ENCODE measurements around the gene TCF23. TPM values are rescaled to one million over a fixed set of nuclear protein-coding genes. Genes with fewer than 3 reads are reported as not detected.
"Not testable (repeated sequence)": the region's sequence is repeated elsewhere in the genome, so short reads cannot be mapped to it uniquely, and the experiment has no call there.

Gene TCF23
- not detected in 2 replicates for total RNA-seq (2014; rRNA removed; shearing (Covaris generic); ENCODE audit: low replicate concordance)

DNA sequence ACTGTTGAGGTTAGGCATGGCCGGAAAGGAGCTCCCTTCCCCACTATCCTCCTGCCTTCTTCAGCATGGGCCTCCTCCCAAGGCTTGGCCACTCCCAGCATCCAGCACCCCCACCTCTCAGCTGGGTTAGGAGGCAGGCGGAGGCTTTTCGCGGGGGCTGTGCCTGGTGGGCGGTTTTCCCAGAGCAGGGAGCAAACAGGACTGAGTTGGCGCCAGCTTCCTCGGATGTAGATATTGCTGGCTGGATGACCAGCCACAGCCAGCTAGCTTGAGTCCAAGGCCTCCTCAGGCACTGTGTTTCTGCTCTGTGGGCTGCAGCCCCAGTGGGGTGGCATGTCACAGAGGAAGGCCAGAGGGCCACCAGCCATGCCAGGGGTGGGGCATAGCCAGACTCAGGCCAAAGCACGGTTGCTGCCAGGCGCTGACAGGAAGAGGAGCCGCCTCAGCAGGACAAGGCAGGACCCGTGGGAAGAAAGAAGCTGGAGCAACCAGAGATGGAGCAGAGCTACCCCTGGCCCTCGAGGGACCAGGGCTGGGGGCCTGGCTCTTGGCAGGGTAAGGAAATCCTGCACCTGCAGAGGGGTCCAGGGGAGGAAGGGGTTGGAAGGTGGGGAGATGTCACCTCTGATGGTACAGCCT, at the start of gene TCF23:
TCF23 (plus strand) TSS at position 204 of the 639 bp plus-strand sequence; CDS start at position 334, 130 bp downstream.
- H3K27me3 ChIP-seq = no peaks in the 10 kb centered on the region
- no peaks in the 10 kb centered on the region for H3K9me3 ChIP-seq
- no peak for DNase-seq
- H3K4me3 ChIP-seq = no peak within 1 kb of the TSS
- no peaks in the 10 kb centered on the region for H3K36me3 ChIP-seq

DNA sequence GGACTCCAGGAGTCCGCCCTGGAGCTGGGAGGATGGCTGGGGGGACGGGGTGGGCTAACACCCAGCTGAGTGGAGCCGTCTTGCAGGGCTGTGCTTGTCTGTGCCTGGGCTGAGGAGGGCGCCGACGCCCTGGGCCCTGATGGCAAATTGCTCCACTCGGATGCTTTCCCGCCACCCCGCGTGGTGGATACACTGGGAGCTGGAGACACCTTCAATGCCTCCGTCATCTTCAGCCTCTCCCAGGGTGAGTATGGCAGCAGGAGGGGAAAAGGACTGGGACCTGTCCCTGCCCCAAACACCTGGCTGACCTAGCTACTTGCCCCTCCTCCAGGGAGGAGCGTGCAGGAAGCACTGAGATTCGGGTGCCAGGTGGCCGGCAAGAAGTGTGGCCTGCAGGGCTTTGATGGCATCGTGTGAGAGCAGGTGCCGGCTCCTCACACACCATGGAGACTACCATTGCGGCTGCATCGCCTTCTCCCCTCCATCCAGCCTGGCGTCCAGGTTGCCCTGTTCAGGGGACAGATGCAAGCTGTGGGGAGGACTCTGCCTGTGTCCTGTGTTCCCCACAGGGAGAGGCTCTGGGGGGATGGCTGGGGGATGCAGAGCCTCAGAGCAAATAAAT, 49.4 kb upstream of the TCF23 start:
- H3K27me3 ChIP-seq = no peaks in the 10 kb centered on the region
- H3K36me3 ChIP-seq = no peaks in the 10 kb centered on the region
- no peak for DNase-seq
- H3K9me3 ChIP-seq = no peaks in the 10 kb centered on the region
- H3K4me3 ChIP-seq = no peak overlapping the region

- H3K4me3 ChIP-seq = no peak overlapping the region
- H3K9me3 ChIP-seq = no peaks in the 10 kb centered on the region
- H3K27me3 ChIP-seq = no peaks in the 10 kb centered on the region
- no peak for DNase-seq
- H3K36me3 ChIP-seq = no peaks in the 10 kb centered on the region
These were observed 48.8 kb upstream of the TCF23 start for GRCh38 chr2:27100036-27100435.

- H3K36me3 ChIP-seq = no peaks in the 10 kb centered on the region
- H3K27me3 ChIP-seq = no peaks in the 10 kb centered on the region
- H3K9me3 ChIP-seq = no peaks in the 10 kb centered on the region
- no peak overlapping the region for H3K4me3 ChIP-seq
- DNase-seq = no peak
These were observed 46.5 kb upstream of the TCF23 start for GRCh38 chr2:27102329-27102728.

DNA sequence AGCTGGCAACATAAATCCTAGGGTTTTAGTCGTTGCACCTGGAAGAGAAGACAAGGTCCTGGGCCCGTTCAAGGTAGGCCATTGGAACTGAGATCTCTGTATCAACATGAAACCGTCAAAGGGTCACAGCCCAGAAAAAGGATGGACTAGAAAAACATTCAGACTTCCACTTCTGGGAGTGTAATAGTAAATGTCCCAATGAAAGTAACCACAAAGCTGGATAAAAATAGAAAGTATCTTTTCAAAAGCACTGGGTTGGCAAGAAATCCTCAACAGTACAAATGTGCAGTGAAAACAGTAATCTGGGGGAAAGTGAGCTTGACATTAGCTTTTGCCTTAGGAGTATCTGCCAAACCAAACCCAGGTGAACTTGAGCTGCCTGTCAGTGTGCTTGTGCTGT, 42.8 kb upstream of the TCF23 start:
- Histone ChIP-seq H3K36me3 (no peaks in the 10 kb centered on the region), H3K27me3 (no peaks in the 10 kb centered on the region), H3K9me3 (no peaks in the 10 kb centered on the region), H3K4me3 (no peak overlapping the region)
- no peak for DNase-seq

- Histone ChIP-seq H3K27me3 (no peaks in the 10 kb centered on the region), H3K36me3 (no peaks in the 10 kb centered on the region), H3K9me3 (no peaks in the 10 kb centered on the region), H3K4me3 (no peak overlapping the region)
- DNase-seq = no peak
These were observed 40.6 kb upstream of the TCF23 start for GRCh38 chr2:27108221-27108620.

GRCh38 chr2:27109083-27109482, 39.7 kb upstream of the TCF23 start:
- DNase-seq = no peak
- H3K9me3 ChIP-seq = no peaks in the 10 kb centered on the region
- no peaks in the 10 kb centered on the region for H3K27me3 ChIP-seq
- H3K4me3 ChIP-seq = no peak overlapping the region
- H3K36me3 ChIP-seq = no peaks in the 10 kb centered on the region

- not testable (repeated sequence) for DNase-seq, H3K36me3 ChIP-seq, H3K4me3 ChIP-seq, H3K9me3 ChIP-seq, H3K27me3 ChIP-seq
These were observed 38.0 kb upstream of the TCF23 start for GRCh38 chr2:27110603-27111352.

- not testable (repeated sequence) for H3K36me3 ChIP-seq, H3K4me3 ChIP-seq
These were observed 37.3 kb upstream of the TCF23 start for GRCh38 chr2:27111392-27112078.

GRCh38 chr2:27115519-27115918, 33.3 kb upstream of the TCF23 start:
- Histone ChIP-seq H3K4me3 (no peak overlapping the region), H3K27me3 (no peaks in the 10 kb centered on the region), H3K9me3 (no peaks in the 10 kb centered on the region), H3K36me3 (no peaks in the 10 kb centered on the region)
- DNase-seq = no peak

More at GRCh38 chr2:27111392-27112078, 37.3 kb upstream of the TCF23 start:
- DNase-seq, H3K27me3 ChIP-seq, H3K9me3 ChIP-seq: not testable (repeated sequence)

- no peaks in the 10 kb centered on the region for H3K27me3 ChIP-seq
- H3K4me3 ChIP-seq = peak overlapping the region; percentile 56
- no peaks in the 10 kb centered on the region for H3K36me3 ChIP-seq
- no peaks in the 10 kb centered on the region for H3K9me3 ChIP-seq
- DNase-seq = no peak
These were observed 30.7 kb upstream of the TCF23 start for GRCh38 chr2:27117995-27118524.

- H3K4me3 ChIP-seq = peak within 1 kb of the TSS; percentile 56
- no peaks in the 10 kb centered on the region for H3K27me3 ChIP-seq
- DNase-seq = peak; percentile 57
- no peaks in the 10 kb centered on the region for H3K9me3 ChIP-seq
- H3K36me3 ChIP-seq = no peaks in the 10 kb centered on the region
These were observed 30.1 kb upstream of the TCF23 start, which contains the start of gene CGREF1 for GRCh38 chr2:27118525-27119329. Gene CGREF1 (minus strand): TSS chr2:27119128. CDS start chr2:27104366, 14,762 bp downstream.

- DNase-seq, H3K27me3 ChIP-seq: not testable (repeated sequence)
- H3K4me3 ChIP-seq = peak overlapping the region; percentile 40
These were observed 29.5 kb upstream of the TCF23 start for GRCh38 chr2:27119330-27119670.

GRCh38 chr2:27121906-27122305, 26.9 kb upstream of the TCF23 start:
- Histone ChIP-seq H3K27me3 (no peaks in the 10 kb centered on the region), H3K36me3 (no peaks in the 10 kb centered on the region), H3K4me3 (no peak overlapping the region), H3K9me3 (no peaks in the 10 kb centered on the region)
- no peak for DNase-seq

More at GRCh38 chr2:27119330-27119670, 29.5 kb upstream of the TCF23 start:
- not testable (repeated sequence) for H3K9me3 ChIP-seq, H3K36me3 ChIP-seq

DNA sequence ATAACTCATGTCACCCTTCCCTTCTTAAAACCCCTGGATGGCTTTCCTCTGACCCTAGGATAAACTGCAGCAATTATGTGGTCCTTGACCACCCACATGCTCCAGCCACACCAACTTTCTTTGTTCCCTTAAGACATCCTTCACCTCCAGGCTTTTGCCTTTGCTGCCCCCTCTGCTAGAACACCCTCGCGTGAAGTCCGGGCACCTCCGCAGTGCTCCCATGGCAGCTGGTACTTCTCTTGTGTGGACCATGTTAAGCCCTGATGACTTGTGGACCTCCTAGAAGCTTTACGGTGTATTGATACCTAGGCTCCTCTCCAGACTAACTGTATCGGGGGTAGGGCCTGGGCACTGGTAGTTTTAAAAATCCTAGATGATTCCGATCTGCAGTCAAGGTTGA, 26.0 kb upstream of the TCF23 start:
- DNase-seq = no peak
- Histone ChIP-seq H3K27me3 (no peaks in the 10 kb centered on the region), H3K9me3 (no peaks in the 10 kb centered on the region), H3K36me3 (no peaks in the 10 kb centered on the region), H3K4me3 (no peak overlapping the region)

All from MG63 (cell line).